ENCODE results near the gene RBMS1. TPM values are rescaled to one million over a fixed set of nuclear protein-coding genes. Genes with fewer than 3 reads are reported as not detected.

The RBMS1 gene
- total RNA-seq, 4 donors from 2014 or later: 50.2 to 62.3 (median 59.1) TPM

DNA sequence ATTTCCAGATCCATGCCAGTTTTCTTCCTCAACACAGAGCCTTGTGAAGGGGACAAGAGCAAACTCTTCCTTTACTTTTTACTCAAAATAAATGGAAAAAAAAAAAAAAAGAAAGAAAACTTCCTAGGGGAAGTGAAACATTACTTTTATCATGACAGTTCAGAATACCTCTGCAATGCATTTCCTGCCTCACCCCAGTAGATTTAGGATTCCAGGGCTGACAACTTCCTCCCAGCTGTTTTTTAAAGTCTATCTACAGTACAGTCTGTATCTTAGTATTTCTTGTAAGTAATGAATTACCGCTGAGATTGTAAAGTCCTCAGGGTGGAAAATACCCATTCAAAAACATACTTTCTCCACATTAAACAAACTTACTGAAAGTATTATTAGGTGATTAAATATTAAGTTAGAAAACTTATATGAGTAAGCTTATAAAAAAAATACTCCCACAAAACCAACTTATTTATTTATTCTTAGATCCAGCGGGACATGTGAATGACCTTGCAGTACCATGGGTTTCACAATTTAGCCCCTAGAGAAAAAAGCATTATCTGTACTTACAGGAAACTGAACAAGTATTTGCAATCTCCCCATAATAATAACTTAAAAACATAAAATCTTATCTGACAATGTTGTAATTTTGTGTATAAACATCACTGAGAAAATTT is 117.7 kb downstream of the RBMS1 start:
- intact Hi-C loops (cut with DNase I; ENCODE audit: low total_unique reads): no loop called here
- no peak overlapping the region for H3K4me3 ChIP-seq (ENCODE audit: low read depth, poor library complexity, severe bottlenecking)
- DNase-seq (ENCODE audit: low spot score in 2 of 2): no peak
- WGBS, 2 donors: 46 to 57% methylated on average over 2 of the region's 2 CpGs
- no peak for TF ChIP-seq POLR2A (IDR thresholded peaks at IDR 0.05)
- TF ChIP-seq, protein P1, sequence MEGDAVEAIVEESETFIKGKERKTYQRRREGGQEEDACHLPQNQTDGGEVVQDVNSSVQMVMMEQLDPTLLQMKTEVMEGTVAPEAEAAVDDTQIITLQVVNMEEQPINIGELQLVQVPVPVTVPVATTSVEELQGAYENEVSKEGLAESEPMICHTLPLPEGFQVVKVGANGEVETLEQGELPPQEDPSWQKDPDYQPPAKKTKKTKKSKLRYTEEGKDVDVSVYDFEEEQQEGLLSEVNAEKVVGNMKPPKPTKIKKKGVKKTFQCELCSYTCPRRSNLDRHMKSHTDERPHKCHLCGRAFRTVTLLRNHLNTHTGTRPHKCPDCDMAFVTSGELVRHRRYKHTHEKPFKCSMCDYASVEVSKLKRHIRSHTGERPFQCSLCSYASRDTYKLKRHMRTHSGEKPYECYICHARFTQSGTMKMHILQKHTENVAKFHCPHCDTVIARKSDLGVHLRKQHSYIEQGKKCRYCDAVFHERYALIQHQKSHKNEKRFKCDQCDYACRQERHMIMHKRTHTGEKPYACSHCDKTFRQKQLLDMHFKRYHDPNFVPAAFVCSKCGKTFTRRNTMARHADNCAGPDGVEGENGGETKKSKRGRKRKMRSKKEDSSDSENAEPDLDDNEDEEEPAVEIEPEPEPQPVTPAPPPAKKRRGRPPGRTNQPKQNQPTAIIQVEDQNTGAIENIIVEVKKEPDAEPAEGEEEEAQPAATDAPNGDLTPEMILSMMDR (IDR thresholded peaks at IDR 0.05): no peak

DNA sequence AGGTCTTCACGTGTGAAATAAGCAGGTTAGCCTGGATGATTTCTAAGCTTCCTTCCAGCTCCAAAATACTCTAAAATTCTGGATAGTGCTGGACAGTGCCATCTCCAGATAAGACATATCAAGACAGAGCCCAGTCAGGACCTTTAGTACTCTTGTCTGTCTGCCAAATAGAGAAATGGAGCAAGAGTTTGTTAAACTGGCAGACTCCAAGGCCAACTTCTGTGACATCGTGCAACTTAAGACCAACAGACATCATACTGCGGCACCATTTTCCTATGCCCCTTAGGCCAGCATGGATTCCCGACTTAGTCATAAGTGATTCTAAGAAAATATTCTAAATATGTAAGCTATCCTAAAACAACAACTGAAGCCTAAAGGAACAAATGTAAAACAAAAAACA is 118.6 kb downstream of the RBMS1 start:
- no peak for TF ChIP-seq POLR2A (IDR thresholded peaks at IDR 0.05)
- TF ChIP-seq, protein P1 (IDR thresholded peaks at IDR 0.05): no peak
- WGBS, 2 donors: 78 to 90% methylated on average over 4 of the region's 4 CpGs
- DNase-seq (ENCODE audit: low spot score in 2 of 2): no peak
- H3K4me3 ChIP-seq (ENCODE audit: low read depth, poor library complexity, severe bottlenecking): no peak overlapping the region
- intact Hi-C loops (cut with DNase I; ENCODE audit: low total_unique reads): no loop called here

DNA sequence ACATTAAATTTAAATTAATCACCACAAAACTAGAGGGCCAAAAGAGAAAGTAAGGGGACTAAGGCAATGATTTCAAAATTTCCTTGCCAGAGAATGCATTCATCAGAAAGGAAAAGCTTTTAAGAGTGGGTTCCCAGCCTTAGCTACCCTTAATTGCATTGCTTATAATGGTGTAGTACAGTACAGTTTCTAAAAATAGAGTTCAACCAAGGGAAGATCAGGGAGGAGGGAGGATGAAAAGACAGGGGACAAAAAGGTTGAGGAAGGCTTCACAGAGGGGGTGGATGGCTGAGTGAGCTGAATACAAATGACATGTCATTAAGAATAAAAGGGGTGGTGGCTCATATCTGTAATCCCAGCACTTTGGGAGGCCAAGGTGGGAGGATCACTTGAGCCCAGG is 119.9 kb downstream of the RBMS1 start:
- TF ChIP-seq, protein P1 (IDR thresholded peaks at IDR 0.05): no peak
- TF ChIP-seq POLR2A (IDR thresholded peaks at IDR 0.05): no peak
- intact Hi-C loops (cut with DNase I; ENCODE audit: low total_unique reads): no loop called here
- no peak overlapping the region for H3K4me3 ChIP-seq (ENCODE audit: low read depth, poor library complexity, severe bottlenecking)
- no peak for DNase-seq (ENCODE audit: low spot score in 2 of 2)

DNA sequence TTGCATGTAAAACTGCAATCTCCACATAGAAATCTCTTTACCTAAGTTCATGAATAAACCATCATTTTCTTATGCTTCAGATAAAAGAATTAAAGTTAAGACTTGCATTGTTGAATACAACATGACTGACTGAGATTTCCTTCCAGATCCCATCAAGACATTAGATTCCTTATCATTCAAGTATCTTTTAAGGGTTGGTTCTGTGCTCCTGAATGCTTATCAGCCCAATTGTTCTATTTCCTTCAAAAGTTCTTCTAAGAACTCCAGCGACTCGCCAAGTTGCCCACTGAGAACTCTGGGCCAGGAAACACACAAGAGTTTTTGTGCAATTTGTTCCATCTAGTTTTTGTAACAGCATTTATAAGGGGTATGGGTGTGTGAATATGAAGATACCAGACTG is 120.3 kb downstream of the RBMS1 start:
- no peak for DNase-seq (ENCODE audit: low spot score in 2 of 2)
- H3K4me3 ChIP-seq (ENCODE audit: low read depth, poor library complexity, severe bottlenecking): no peak overlapping the region
- TF ChIP-seq POLR2A (IDR thresholded peaks at IDR 0.05): no peak
- TF ChIP-seq, protein P1 (IDR thresholded peaks at IDR 0.05): no peak
- intact Hi-C loops (cut with DNase I; ENCODE audit: low total_unique reads): no loop called here
- 79 to 84% methylated on average over 2 of the region's 2 CpGs for WGBS, 2 donors

DNA sequence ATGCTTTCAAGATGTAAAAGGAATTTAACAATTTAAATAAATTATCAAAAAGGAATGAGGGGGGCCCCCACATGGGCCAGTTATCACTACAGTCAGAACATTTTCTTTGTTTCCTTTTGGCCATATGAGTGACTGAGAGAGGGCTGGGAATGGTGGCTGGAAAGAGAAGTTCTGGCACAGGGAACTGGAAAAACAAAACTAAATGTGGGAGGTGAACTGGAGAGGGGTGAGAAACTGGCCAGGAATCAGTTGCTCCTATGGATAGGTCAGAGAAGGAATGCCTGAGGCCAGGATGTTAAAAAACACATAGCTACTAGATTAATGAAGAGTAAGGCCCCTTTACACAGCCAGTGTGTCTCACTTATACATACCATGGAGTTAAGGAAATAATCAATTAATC is 121.0 kb downstream of the RBMS1 start:
- no peak for DNase-seq (ENCODE audit: low spot score in 2 of 2)
- H3K4me3 ChIP-seq (ENCODE audit: low read depth, poor library complexity, severe bottlenecking): no peak overlapping the region
- TF ChIP-seq, protein P1 (IDR thresholded peaks at IDR 0.05): no peak
- no peak for TF ChIP-seq POLR2A (IDR thresholded peaks at IDR 0.05)
- intact Hi-C loops (cut with DNase I; ENCODE audit: low total_unique reads): no loop called here

DNA sequence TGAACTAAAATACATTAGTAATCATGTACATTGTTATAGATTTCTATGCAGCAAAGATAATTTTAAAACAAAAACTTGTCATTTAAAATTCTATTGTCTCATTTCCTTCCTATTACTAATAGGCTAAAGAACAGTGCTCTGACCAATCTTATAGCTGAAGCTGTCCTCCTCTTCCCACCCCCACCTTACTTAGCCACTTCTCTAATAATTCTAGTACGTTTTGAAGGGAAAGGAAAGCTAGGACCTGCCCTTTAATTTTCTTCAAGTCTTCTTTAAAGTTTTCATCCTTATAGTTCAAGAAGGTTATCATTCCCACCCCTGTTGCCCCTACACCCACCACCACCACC is 121.6 kb downstream of the RBMS1 start:
- H3K4me3 ChIP-seq (ENCODE audit: low read depth, poor library complexity, severe bottlenecking): no peak overlapping the region
- TF ChIP-seq POLR2A (IDR thresholded peaks at IDR 0.05): no peak
- 44 to 56% methylated on average over 1 of the region's 1 CpG for WGBS, 2 donors
- intact Hi-C loops (cut with DNase I; ENCODE audit: low total_unique reads): no loop called here
- no peak for DNase-seq (ENCODE audit: low spot score in 2 of 2)

Data from lower leg skin (tissue), 4 donors.